ENCODE data around the gene TTLL8.

Gene TTLL8

GRCh38 chr22:50059881-50060262 lies 1.8 kb upstream of the TTLL8 start:
- H3K27me3 ChIP-seq (replicated peaks) = peaks cover 16% of the 10 kb centered on the region
- no peak overlapping the region for H3K27ac ChIP-seq
- no peak for TF ChIP-seq CTCF (IDR thresholded peaks at IDR 0.05; ENCODE audit: low read depth, low read length, missing control alignments)

GRCh38 chr22:50058906-50059880 lies 1.1 kb upstream of the TTLL8 start:
- Histone ChIP-seq H3K36me3 (replicated peaks) (no peaks in the 10 kb centered on the region), H3K27me3 (replicated peaks) (peaks cover 11% of the 10 kb centered on the region), H3K4me3 (ENCODE audit: low read depth, low read length) (no peak overlapping the region), H3K27ac (no peak overlapping the region)
- TF ChIP-seq CTCF (IDR thresholded peaks at IDR 0.05; ENCODE audit: low read depth, low read length, missing control alignments) = peak; percentile 21
- DNase-seq = peak; percentile 7
- in situ Hi-C loops (cut with HindIII; ENCODE audit: low pct_ligation_motif_present, low sequenced_read_pairs) = no loop called here

More at GRCh38 chr22:50059881-50060262, 1.8 kb upstream of the TTLL8 start:
- in situ Hi-C loops (cut with HindIII; ENCODE audit: low pct_ligation_motif_present, low sequenced_read_pairs) = no loop called here
- no peak for DNase-seq
- H3K4me3 ChIP-seq (ENCODE audit: low read depth, low read length) = no peak overlapping the region
- no peaks in the 10 kb centered on the region for H3K36me3 ChIP-seq (replicated peaks)

- no peak overlapping the region for H3K4me3 ChIP-seq (ENCODE audit: low read depth, low read length)
- TF ChIP-seq CTCF (IDR thresholded peaks at IDR 0.05; ENCODE audit: low read depth, low read length, missing control alignments) = no peak
- H3K27me3 ChIP-seq (replicated peaks) = peaks cover 11% of the 10 kb centered on the region
- H3K27ac ChIP-seq = no peak overlapping the region
- no peaks in the 10 kb centered on the region for H3K36me3 ChIP-seq (replicated peaks)
- no peak for DNase-seq
- in situ Hi-C loops (cut with HindIII; ENCODE audit: low pct_ligation_motif_present, low sequenced_read_pairs) = no loop called here
These were observed 629 bp downstream of the TTLL8 start for GRCh38 chr22:50057278-50058060.

- no peak for TF ChIP-seq CTCF (IDR thresholded peaks at IDR 0.05; ENCODE audit: low read depth, low read length, missing control alignments)
- H3K27ac ChIP-seq = no peak overlapping the region
- peaks cover 11% of the 10 kb centered on the region for H3K27me3 ChIP-seq (replicated peaks)
- H3K4me3 ChIP-seq (ENCODE audit: low read depth, low read length) = no peak overlapping the region
- in situ Hi-C loops (cut with HindIII; ENCODE audit: low pct_ligation_motif_present, low sequenced_read_pairs) = no loop called here
- no peak for DNase-seq
- H3K36me3 ChIP-seq (replicated peaks) = no peaks in the 10 kb centered on the region
These were observed 1.7 kb downstream of the TTLL8 start for GRCh38 chr22:50056214-50056972.

GRCh38 chr22:50053861-50054260 lies 4.2 kb downstream of the TTLL8 start:
- H3K4me3 ChIP-seq (ENCODE audit: low read depth, low read length) = no peak overlapping the region
- H3K27ac ChIP-seq = no peak overlapping the region
- in situ Hi-C loops (cut with HindIII; ENCODE audit: low pct_ligation_motif_present, low sequenced_read_pairs) = no loop called here
- no peak for DNase-seq
- H3K27me3 ChIP-seq (replicated peaks) = peaks cover 6% of the 10 kb centered on the region
- no peaks in the 10 kb centered on the region for H3K36me3 ChIP-seq (replicated peaks)
- TF ChIP-seq CTCF (IDR thresholded peaks at IDR 0.05; ENCODE audit: low read depth, low read length, missing control alignments) = no peak
